ENCODE data around the gene CABLES1. TPM values are rescaled to one million over a fixed set of nuclear protein-coding genes. Genes with fewer than 3 reads are reported as not detected.

Gene CABLES1
- total and polyA plus RNA-seq, 2 donors from 2014 or later = 7.6 to 40.5 TPM

DNA sequence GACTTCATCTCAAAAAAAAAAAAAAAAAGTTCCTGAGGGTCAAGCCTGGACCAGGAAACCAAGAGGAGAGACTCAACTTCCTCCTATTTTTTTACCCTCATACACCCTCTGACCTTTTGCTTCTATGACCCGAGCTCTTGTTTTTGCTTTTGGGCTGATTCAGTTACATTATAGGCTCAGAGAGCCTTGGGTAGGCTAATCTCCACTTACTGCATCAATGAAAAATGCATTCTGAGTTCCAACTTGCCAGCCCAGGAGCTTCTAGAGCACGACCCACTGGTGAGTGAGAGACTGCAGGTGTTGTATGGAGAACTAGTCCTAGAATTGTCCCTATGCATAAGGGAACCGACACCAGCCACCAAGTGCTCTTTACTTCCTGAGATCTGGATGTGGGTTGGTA, 91.1 kb downstream of the CABLES1 start:
- TF ChIP-seq, protein P1, sequence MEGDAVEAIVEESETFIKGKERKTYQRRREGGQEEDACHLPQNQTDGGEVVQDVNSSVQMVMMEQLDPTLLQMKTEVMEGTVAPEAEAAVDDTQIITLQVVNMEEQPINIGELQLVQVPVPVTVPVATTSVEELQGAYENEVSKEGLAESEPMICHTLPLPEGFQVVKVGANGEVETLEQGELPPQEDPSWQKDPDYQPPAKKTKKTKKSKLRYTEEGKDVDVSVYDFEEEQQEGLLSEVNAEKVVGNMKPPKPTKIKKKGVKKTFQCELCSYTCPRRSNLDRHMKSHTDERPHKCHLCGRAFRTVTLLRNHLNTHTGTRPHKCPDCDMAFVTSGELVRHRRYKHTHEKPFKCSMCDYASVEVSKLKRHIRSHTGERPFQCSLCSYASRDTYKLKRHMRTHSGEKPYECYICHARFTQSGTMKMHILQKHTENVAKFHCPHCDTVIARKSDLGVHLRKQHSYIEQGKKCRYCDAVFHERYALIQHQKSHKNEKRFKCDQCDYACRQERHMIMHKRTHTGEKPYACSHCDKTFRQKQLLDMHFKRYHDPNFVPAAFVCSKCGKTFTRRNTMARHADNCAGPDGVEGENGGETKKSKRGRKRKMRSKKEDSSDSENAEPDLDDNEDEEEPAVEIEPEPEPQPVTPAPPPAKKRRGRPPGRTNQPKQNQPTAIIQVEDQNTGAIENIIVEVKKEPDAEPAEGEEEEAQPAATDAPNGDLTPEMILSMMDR (IDR thresholded peaks at IDR 0.05; ENCODE audit: borderline replicate concordance, extremely low read depth, insufficient read depth) = no peak
- no peak overlapping the region for H3K9ac ChIP-seq (ENCODE audit: low read length in 3 of 3)
- intact Hi-C loops (cut with DNase I) = no loop called here
- no peak for FAIRE-seq
- H3K9me3 ChIP-seq (ENCODE audit: control insufficient read depth in 2 of 3, insufficient read depth in 1 of 3, low read length in 3 of 3) = no peaks in the 10 kb centered on the region
- H3K36me3 ChIP-seq (ENCODE audit: control insufficient read depth in 2 of 3, insufficient read depth in 3 of 3, low read length in 3 of 3) = peaks cover 0 to 2% (median 0%) of the 10 kb centered on the region in 3 donors
- H3K27me3 ChIP-seq (ENCODE audit: control insufficient read depth, insufficient read depth, low read length) = no peaks in the 10 kb centered on the region
- H3K4me1 ChIP-seq (ENCODE audit: control insufficient read depth in 2 of 3, insufficient read depth in 2 of 3, low read depth in 1 of 3, low read length in 3 of 3) = peaks cover 0 to 30% (median 21%) of the 10 kb centered on the region in 3 donors
- no peak for DNase-seq
- H3K4me3 ChIP-seq (ENCODE audit: low read length in 3 of 3) = no peak overlapping the region
- peak overlapping the region in 1 of 2 donors; percentile 87 for H3K27ac ChIP-seq (ENCODE audit: low read depth in 2 of 2, low read length in 2 of 2)

DNA sequence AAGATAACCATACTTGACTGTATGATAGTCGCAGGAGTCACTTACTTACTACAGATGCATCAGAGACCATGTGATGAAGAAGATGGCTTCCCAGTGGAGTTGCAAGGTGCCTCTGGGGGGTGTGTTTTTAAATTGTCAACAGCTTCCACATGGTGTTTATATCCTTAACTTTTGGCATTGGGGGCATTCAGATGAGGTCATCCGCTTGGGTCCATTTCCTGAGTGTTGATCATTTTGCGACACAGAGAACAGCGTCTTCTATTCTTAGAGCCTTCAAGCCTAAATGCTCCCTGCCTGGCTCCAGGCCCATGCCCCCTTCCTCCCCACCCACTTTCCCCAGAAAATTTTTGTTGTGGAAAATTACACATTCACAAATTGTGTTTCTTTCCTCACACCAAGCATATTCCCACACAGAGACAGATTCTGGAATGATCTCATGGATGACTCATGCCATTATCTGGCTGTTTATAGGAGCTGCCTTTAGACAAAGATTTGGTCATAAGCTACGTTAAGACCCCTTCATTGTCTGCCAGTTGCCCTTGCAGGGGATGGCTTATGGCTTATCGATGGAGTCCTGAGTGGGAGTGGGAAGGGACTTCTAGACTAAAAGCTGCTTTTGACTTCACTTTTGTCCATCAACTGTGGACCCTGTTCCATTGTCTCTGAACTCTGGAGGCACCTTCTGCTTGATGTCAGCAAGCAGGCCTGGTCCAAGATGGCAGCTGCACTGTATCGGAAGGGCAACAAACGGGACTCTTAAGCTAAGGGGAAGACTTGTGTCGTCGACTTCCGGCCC, 91.8 kb downstream of the CABLES1 start:
- peaks cover 0 to 37% (median 24%) of the 10 kb centered on the region in 3 donors for H3K4me1 ChIP-seq (ENCODE audit: control insufficient read depth in 2 of 3, insufficient read depth in 2 of 3, low read depth in 1 of 3, low read length in 3 of 3)
- FAIRE-seq = no peak

DNA sequence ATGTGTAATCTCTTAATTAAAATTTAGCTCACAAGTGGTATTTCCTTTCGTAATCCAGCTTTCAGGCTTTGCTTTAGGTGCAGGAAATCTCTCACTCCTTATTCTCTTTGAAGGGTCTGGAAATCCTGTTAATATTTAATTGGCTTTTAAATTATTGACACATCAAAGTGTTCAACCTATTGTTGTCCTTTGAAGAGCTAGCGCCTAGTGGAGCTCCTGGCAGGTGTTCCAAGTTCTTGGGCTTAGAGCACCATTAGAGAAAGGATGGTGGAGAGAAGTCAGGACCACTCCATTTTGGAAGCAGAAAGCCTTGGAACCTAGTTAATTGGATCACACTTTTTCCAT, 92.4 kb downstream of the CABLES1 start:
- Histone ChIP-seq H3K4me1 (ENCODE audit: control insufficient read depth in 2 of 3, insufficient read depth in 2 of 3, low read depth in 1 of 3, low read length in 3 of 3) (peaks cover 0 to 40% (median 24%) of the 10 kb centered on the region in 3 donors), H3K36me3 (ENCODE audit: control insufficient read depth in 2 of 3, insufficient read depth in 3 of 3, low read length in 3 of 3) (peaks cover 0 to 2% (median 0%) of the 10 kb centered on the region in 3 donors), H3K9me3 (ENCODE audit: control insufficient read depth in 2 of 3, insufficient read depth in 1 of 3, low read length in 3 of 3) (no peaks in the 10 kb centered on the region), H3K27me3 (ENCODE audit: control insufficient read depth, insufficient read depth, low read length) (no peaks in the 10 kb centered on the region), H3K4me3 (ENCODE audit: low read length in 3 of 3) (no peak overlapping the region), H3K27ac (ENCODE audit: low read depth in 2 of 2, low read length in 2 of 2) (peak overlapping the region; percentile 65 to 87), H3K9ac (ENCODE audit: low read length in 3 of 3) (no peak overlapping the region)
- TF ChIP-seq, protein P1 (IDR thresholded peaks at IDR 0.05; ENCODE audit: borderline replicate concordance, extremely low read depth, insufficient read depth) = no peak
- intact Hi-C loops (cut with DNase I) = no loop called here
- peak in 2 of 5 donors; percentile 82 to 86 for DNase-seq
- FAIRE-seq = no peak

More for the DNA sequence above, 91.8 kb downstream of the CABLES1 start:
- Histone ChIP-seq H3K9ac (ENCODE audit: low read length in 3 of 3) (no peak overlapping the region), H3K27me3 (ENCODE audit: control insufficient read depth, insufficient read depth, low read length) (no peaks in the 10 kb centered on the region), H3K9me3 (ENCODE audit: control insufficient read depth in 2 of 3, insufficient read depth in 1 of 3, low read length in 3 of 3) (no peaks in the 10 kb centered on the region), H3K27ac (ENCODE audit: low read depth in 2 of 2, low read length in 2 of 2) (peak overlapping the region; percentile 65 to 87), H3K36me3 (ENCODE audit: control insufficient read depth in 2 of 3, insufficient read depth in 3 of 3, low read length in 3 of 3) (peaks cover 0 to 2% (median 0%) of the 10 kb centered on the region in 3 donors), H3K4me3 (ENCODE audit: low read length in 3 of 3) (no peak overlapping the region)
- TF ChIP-seq, protein P1 (IDR thresholded peaks at IDR 0.05; ENCODE audit: borderline replicate concordance, extremely low read depth, insufficient read depth) = no peak
- intact Hi-C loops (cut with DNase I) = no loop called here
- no peak for DNase-seq

All from kidney (tissue), 14 donors.